ENCODE measurements around the gene ZNF341. TPM values are rescaled to one million over a fixed set of nuclear protein-coding genes. Genes with fewer than 3 reads are reported as not detected.

The ZNF341 gene
- polyA plus RNA-seq, 1 donor from 2014 or later = 1.2 TPM

GRCh38 chr20:33828967-33829560, 97.3 kb downstream of the ZNF341 start:
- no peaks in the 10 kb centered on the region for H4K20me1 ChIP-seq (ENCODE audit: insufficient read depth)
- no peak overlapping the region for H3K4me2 ChIP-seq (ENCODE audit: low read length)
- H3K4me3 ChIP-seq (ENCODE audit: low read length) = no peak overlapping the region
- H3K27ac ChIP-seq (ENCODE audit: low read length) = no peak overlapping the region
- H3K36me3 ChIP-seq (ENCODE audit: insufficient read depth, low read length) = no peaks in the 10 kb centered on the region
- no peak overlapping the region for H2AFZ ChIP-seq (ENCODE audit: low read depth, low read length)
- no peaks in the 10 kb centered on the region for H3K9me2 ChIP-seq (ENCODE audit: insufficient read depth, low read length)
- H3K79me2 ChIP-seq (replicated peaks; ENCODE audit: insufficient read depth, low read length) = peaks cover 12% of the 10 kb centered on the region
- H3K9ac ChIP-seq (ENCODE audit: low read length) = no peak overlapping the region
- no peaks in the 10 kb centered on the region for H3K27me3 ChIP-seq (ENCODE audit: insufficient read depth, low read depth, low read length)
- H3K9me3 ChIP-seq (ENCODE audit: low read length) = no peaks in the 10 kb centered on the region
- no peak for TF ChIP-seq RAD21 (conservative IDR thresholded peaks at IDR 0.05)
- no peak for TF ChIP-seq SMC3 (conservative IDR thresholded peaks at IDR 0.05; ENCODE audit: poor library complexity)
- no peak for TF ChIP-seq TAF1 (IDR thresholded peaks at IDR 0.05; ENCODE audit: low read depth)
- TF ChIP-seq EZH2 (IDR thresholded peaks at IDR 0.05; ENCODE audit: borderline replicate concordance, insufficient read depth, low read length, poor library complexity, severe bottlenecking) = no peak
- no peak for TF ChIP-seq REST (IDR thresholded peaks at IDR 0.05; ENCODE audit: borderline replicate concordance)
- H3F3A ChIP-seq (ENCODE audit: insufficient read depth, low read length, poor library complexity, severe bottlenecking) = no peaks in the 10 kb centered on the region

GRCh38 chr20:33829636-33830035, 97.8 kb downstream of the ZNF341 start:
- Histone ChIP-seq H3K36me3 (ENCODE audit: insufficient read depth, low read length) (no peaks in the 10 kb centered on the region), H3K79me2 (replicated peaks; ENCODE audit: insufficient read depth, low read length) (peaks cover 11% of the 10 kb centered on the region), H3K9me3 (ENCODE audit: low read length) (no peaks in the 10 kb centered on the region), H3K4me3 (ENCODE audit: low read length) (no peak overlapping the region), H3K9me2 (ENCODE audit: insufficient read depth, low read length) (no peaks in the 10 kb centered on the region), H3K9ac (ENCODE audit: low read length) (no peak overlapping the region), H4K20me1 (ENCODE audit: insufficient read depth) (no peaks in the 10 kb centered on the region), H3K27me3 (ENCODE audit: insufficient read depth, low read depth, low read length) (no peaks in the 10 kb centered on the region), H3F3A (ENCODE audit: insufficient read depth, low read length, poor library complexity, severe bottlenecking) (no peaks in the 10 kb centered on the region), H3K4me2 (ENCODE audit: low read length) (no peak overlapping the region), H2AFZ (ENCODE audit: low read depth, low read length) (no peak overlapping the region), H3K27ac (ENCODE audit: low read length) (no peak overlapping the region)
- TF ChIP-seq RAD21 (conservative IDR thresholded peaks at IDR 0.05) = no peak
- TF ChIP-seq MXI1 (conservative IDR thresholded peaks at IDR 0.05; ENCODE audit: poor library complexity, severe bottlenecking) = no peak
- TF ChIP-seq TAF1 (IDR thresholded peaks at IDR 0.05; ENCODE audit: low read depth) = no peak
- no peak for TF ChIP-seq EZH2 (IDR thresholded peaks at IDR 0.05; ENCODE audit: borderline replicate concordance, insufficient read depth, low read length, poor library complexity, severe bottlenecking)
- TF ChIP-seq REST (IDR thresholded peaks at IDR 0.05; ENCODE audit: borderline replicate concordance) = no peak
- no peak for TF ChIP-seq POLR2AphosphoS5 (IDR thresholded peaks at IDR 0.05)

Data from neural cell (in vitro differentiated cells).